Epithelial cell of esophagus (primary cell): ENCODE measurements around the gene GATA3.

Experiments
- DNase-seq: peaks from one replicate; pipeline ENCODE4 v3.0.0; 2010; ENCODE audit warnings: low read depth
- H3K4me3 ChIP-seq: 2 replicates; pipeline ENCODE4 v1.5.1; 2011; ENCODE audit warnings: mild to moderate bottlenecking, low read length, control low read depth
- CTCF ChIP-seq: IDR thresholded peaks from 2 replicates; pipeline ENCODE4 v1.5.1; 2011; ENCODE audit warnings: low read depth, mild to moderate bottlenecking, low read length, control low read depth, inconsistent platforms; ENCODE audit not compliant: insufficient read depth; ENCODE audit errors: missing control alignments

GATA3 gene

GRCh38 chr10:8061274-8062211, 7.1 kb downstream of the GATA3 start:
- no peak for DNase-seq
- no peak for TF ChIP-seq CTCF
- H3K4me3 ChIP-seq, result no peak overlapping the region

- H3K4me3 ChIP-seq, result no peak overlapping the region
- TF ChIP-seq CTCF, result no peak
- DNase-seq, result no peak
Measured at GRCh38 chr10:8063128-8063908, 8.8 kb downstream of the GATA3 start.

GRCh38 chr10:8063935-8064334, 9.4 kb downstream of the GATA3 start:
- no peak for TF ChIP-seq CTCF
- no peak overlapping the region for H3K4me3 ChIP-seq
- no peak for DNase-seq

DNA sequence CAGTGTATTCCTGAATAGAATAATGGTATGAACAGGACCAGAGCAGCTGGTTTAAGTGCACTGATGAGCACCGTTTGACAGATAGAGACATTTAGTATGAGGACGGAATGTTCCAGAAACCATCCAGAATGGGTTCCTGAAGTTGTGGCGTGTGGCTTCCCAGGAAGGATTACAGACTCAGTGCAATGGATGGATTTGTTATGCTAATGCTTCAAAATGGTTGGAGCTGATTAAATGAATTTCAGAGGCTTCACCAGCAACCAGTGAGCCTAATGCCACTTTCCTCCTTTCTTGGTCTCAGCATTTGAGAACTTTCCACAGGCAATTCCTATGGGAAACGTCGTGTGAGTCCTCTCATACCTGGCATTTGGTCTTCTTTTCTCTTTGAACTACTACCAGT, 9.9 kb downstream of the GATA3 start:
- no peak overlapping the region for H3K4me3 ChIP-seq
- TF ChIP-seq CTCF, result no peak
- DNase-seq, result no peak

DNA sequence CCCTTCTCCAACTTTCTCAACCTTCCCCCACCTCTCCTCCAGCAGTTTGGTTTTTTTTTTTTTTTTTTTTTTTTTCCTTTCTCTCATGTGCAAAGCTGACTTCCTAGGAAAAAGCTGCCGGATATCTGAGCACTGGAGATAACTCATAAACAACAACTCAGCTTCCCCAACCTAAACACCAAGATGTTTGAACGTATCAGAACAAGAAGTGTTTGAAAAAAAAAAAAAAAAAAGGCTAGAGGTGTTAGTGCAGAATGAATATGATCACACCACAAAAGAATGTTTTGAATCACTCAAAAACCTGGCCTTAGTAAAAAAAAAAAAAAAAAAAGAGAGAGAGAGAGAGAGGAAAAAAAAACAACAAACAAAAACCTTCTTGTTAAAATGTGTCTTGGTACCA, 11.2 kb downstream of the GATA3 start:
- no peak for TF ChIP-seq CTCF
- H3K4me3 ChIP-seq, result no peak overlapping the region
- peak; percentile 77 for DNase-seq

DNA sequence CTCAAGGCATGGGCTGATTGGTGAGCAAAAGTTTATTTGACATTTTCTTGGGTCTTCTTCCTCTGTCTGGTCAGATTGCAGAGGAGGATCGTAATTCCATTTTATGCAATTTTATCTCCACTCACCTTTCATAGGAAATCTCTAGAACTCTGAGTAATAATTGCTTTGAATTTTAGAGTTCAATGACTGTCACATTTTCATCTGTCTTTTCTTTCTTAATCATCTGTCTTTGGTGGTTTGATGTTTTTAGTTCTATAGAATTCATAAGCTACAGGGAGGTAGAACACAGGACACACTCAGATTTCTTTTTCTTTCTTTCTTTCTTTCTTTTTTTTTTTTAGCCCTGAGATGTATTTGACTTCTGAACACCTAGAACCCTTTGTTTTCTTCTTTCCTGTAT, 11.6 kb downstream of the GATA3 start:
- no peak for DNase-seq
- TF ChIP-seq CTCF, result no peak
- H3K4me3 ChIP-seq, result no peak overlapping the region
